Panc1 (cell line): ENCODE results near the gene DPYD. TPM values are rescaled to one million over a fixed set of nuclear protein-coding genes. Genes with fewer than 3 reads are reported as not detected.

Experiments used
- ATAC-seq: fragments of 200-7000 bp; cut with Tn5 transposase; 2 replicates; pipeline ENCODE4 v1.9.1; 2020; ENCODE audit warnings: mild to moderate bottlenecking, moderate library complexity
- BruUV-seq: library from RNA; stranded (reverse); fragments of 400-500 nt; replicated peaks from 2 replicates; lab custom pipeline; 2021; lab: Mats Ljungman, UMichigan
- CTCF ChIA-PET: fragments of 300-600 bp; sonication (Branson Sonifier 250); formaldehyde crosslinking; loops from one replicate; lab custom pipeline; 2022; ENCODE audit warnings: antibody characterized with exemption; lab: Charles Lee
- POLR2A ChIA-PET: fragments of 300-600 bp; sonication (Branson Sonifier 250); formaldehyde crosslinking; loops from one replicate; lab custom pipeline; 2022; ENCODE audit warnings: antibody characterized with exemption; lab: Charles Lee
- DNase-seq: peaks from one replicate; pipeline ENCODE4 v3.0.0-alpha.2; 2010; ENCODE audit warnings: low read depth, low spot score
- H3K27ac ChIP-seq: 2 replicates; pipeline ENCODE4 v1.5.1; 2011; ENCODE audit warnings: mild to moderate bottlenecking, low read length, inconsistent platforms
- H3K27me3 ChIP-seq: fragments of 200-500 bp; sonication (Bioruptor generic); 2 replicates; pipeline ENCODE4 v1.6.0; 2014; ENCODE audit warnings: low read length, inconsistent platforms; ENCODE audit not compliant: control insufficient read depth, insufficient read depth
- H3K36me3 ChIP-seq: fragments of 200-500 bp; sonication (Bioruptor generic); 2 replicates; pipeline ENCODE4 v1.5.1; 2014; ENCODE audit warnings: inconsistent platforms, mild to moderate bottlenecking, low read length, moderate library complexity; ENCODE audit not compliant: control insufficient read depth, insufficient read depth
- H3K4me1 ChIP-seq: 2 replicates; pipeline ENCODE4 v1.5.1; 2011; ENCODE audit warnings: inconsistent platforms, mild to moderate bottlenecking, low read length, moderate library complexity; ENCODE audit not compliant: control insufficient read depth, insufficient read depth
- H3K4me3 ChIP-seq, 2 experiments: 2 replicates each; pipeline ENCODE4 v1.5.1; 2011 to 2012; ENCODE audit warnings: low read depth in 2 of 2, low read length in 2 of 2, mild to moderate bottlenecking in 2 of 2, inconsistent platforms in 1 of 2, moderate library complexity in 1 of 2
- H3K9me3 ChIP-seq: fragments of 200-500 bp; sonication (Bioruptor generic); 2 replicates; pipeline ENCODE4 v1.5.1; 2014; ENCODE audit warnings: low read depth, mild to moderate bottlenecking, inconsistent platforms, low read length, moderate library complexity; ENCODE audit not compliant: control insufficient read depth, insufficient read depth
- CTCF ChIP-seq: fragments of 450-650 bp; IDR thresholded peaks from 2 replicates; pipeline ENCODE4 v1.5.1; 2017; ENCODE audit warnings: mild to moderate bottlenecking
- POLR2AphosphoS5 ChIP-seq: IDR thresholded peaks from 2 replicates; pipeline ENCODE4 v1.6.1; 2012; ENCODE audit warnings: mild to moderate bottlenecking, low read depth, low read length, moderate library complexity
- REST ChIP-seq, 2 experiments: IDR thresholded peaks; 2 replicates each; pipeline ENCODE4 v1.6.1; 2011 to 2012; ENCODE audit warnings: low read depth in 2 of 2, control low read depth in 1 of 2, low read length in 1 of 2, mild to moderate bottlenecking in 1 of 2, moderate library complexity in 1 of 2; ENCODE audit not compliant: insufficient read depth in 1 of 2
- SIN3A ChIP-seq: IDR thresholded peaks from 2 replicates; pipeline ENCODE4 v1.6.1; 2012; ENCODE audit warnings: low read depth, mild to moderate bottlenecking, low read length, moderate library complexity, borderline replicate concordance; ENCODE audit not compliant: insufficient read depth
- TCF7L2 ChIP-seq: IDR thresholded peaks from 2 replicates; pipeline ENCODE4 v1.6.1; 2011; ENCODE audit warnings: mild to moderate bottlenecking, low read depth, low read length, inconsistent platforms
- in situ Hi-C: cut with HindIII; loops from 2 replicates; pipeline ENCODE4 v1.10.0; 2016; ENCODE audit warnings: low sequenced_read_pairs, low pct_unique_long_range_greater_than_20kb
- intact Hi-C: fragments of 100-400 bp; cut with micrococcal nuclease; formaldehyde crosslinking; loops from one replicate; pipeline ENCODE4 v1.10.0; 2022; ENCODE audit not compliant: unreplicated experiment
- total RNA-seq: library from RNA; stranded (reverse); gene quantifications from one replicate; pipeline ENCODE4 v1.2.1, GENCODE V29; 2021; ENCODE audit not compliant: unreplicated experiment

Gene DPYD
- total RNA-seq, 1 experiment from 2014 or later = 2.0 TPM

GRCh38 chr1:97936976-97937375 is 16.1 kb upstream of the DPYD start:
- Histone ChIP-seq H3K36me3 (no peaks in the 10 kb centered on the region), H3K27ac (no peak overlapping the region), H3K4me1 (no peaks in the 10 kb centered on the region), H3K27me3 (no peaks in the 10 kb centered on the region), H3K9me3 (no peaks in the 10 kb centered on the region; the same call in 1 of the 2 replicates), H3K4me3 (no peak overlapping the region)
- TF ChIP-seq POLR2AphosphoS5 (no peak), CTCF (no peak), REST (IDR thresholded peaks at IDR 0.05; ENCODE audit: insufficient read depth in 1 of 2, low read depth in 2 of 2, low read length in 1 of 2) (no peak), TCF7L2 (no peak), SIN3A (no peak)
- intact Hi-C loops (no loop called here), in situ Hi-C loops (no loop called here)
- BruUV-seq = no TSS peak
- CTCF ChIA-PET = no interaction called here
- POLR2A ChIA-PET = no interaction called here
- DNase-seq = no peak
- ATAC-seq = no peak

DNA sequence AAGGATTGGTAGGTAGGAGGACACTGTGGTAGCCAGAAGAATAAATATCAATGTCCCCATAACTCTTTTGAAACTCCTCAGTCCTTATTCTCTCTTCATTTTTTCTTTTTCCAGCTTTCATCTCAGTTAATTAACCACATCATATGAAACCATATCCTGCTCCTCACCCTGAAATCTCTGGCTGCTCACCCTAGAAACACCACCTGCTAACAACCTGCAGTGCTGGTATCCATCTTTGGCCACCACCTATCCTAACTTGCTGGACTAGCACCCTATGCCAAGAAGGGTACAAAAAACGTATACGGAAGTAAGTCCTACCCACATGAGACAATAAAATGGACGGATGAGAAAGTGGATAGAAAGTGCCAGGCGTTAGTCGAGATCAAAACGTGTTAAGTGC is 13.7 kb upstream of the DPYD start:
- H3K27ac ChIP-seq = no peak overlapping the region
- BruUV-seq = no TSS peak
- in situ Hi-C loops (no loop called here), intact Hi-C loops (no loop called here)
- H3K4me1 ChIP-seq = no peaks in the 10 kb centered on the region
- H3K4me3 ChIP-seq = no peak overlapping the region
- CTCF ChIA-PET = no interaction called here
- no peak for TF ChIP-seq POLR2AphosphoS5
- TF ChIP-seq REST (IDR thresholded peaks at IDR 0.05; ENCODE audit: insufficient read depth in 1 of 2, low read depth in 2 of 2, low read length in 1 of 2) = no peak
- TF ChIP-seq CTCF = no peak
- no peak for TF ChIP-seq TCF7L2
- TF ChIP-seq SIN3A = no peak
- POLR2A ChIA-PET = no interaction called here
- H3K9me3 ChIP-seq = no peaks in the 10 kb centered on the region; the same call in 1 of the 2 replicates
- H3K36me3 ChIP-seq = no peaks in the 10 kb centered on the region
- DNase-seq (no peak), ATAC-seq (no peak)
- H3K27me3 ChIP-seq = no peaks in the 10 kb centered on the region
